ENCODE measurements around the gene ZNF670. TPM values are rescaled to one million over a fixed set of nuclear protein-coding genes. Genes with fewer than 3 reads are reported as not detected.
A peak's percentile ranks its signal among the peaks of the same experiment; 100 is the strongest.

Gene ZNF670
- total RNA-seq, 3 donors from 2014 or later = 1.9 to 3.4 (median 2.3) TPM

DNA sequence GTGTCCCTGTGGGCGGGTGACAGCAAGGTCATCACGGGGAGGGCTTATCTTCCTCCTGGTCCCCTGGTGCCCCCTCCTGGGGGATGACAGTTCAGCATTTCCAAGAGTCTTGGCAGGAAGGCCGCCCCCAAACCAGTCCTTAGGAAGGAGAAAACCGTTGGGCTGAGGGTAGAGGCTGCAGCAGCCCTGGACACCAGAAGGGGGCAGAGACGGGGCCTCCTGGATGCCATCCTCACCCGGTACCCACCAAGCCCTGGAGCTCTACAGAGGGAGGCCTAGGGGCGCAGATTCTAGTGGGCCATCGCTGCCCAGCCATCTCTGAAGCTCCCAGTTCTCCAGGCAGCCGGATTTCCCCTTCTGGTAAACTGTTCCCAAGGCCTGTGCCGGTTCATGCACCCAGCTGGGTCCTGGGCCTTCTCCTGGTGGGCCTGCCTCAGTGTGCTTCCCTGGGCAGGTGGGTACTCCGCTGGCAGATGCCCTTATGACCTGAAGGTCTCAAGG, 40.4 kb upstream of the ZNF670 start:
- Histone ChIP-seq H3K4me1 (ENCODE audit: low read depth) (no peaks in the 10 kb centered on the region), H3K4me3 (no peak overlapping the region), H3K36me3 (ENCODE audit: low read depth) (no peaks in the 10 kb centered on the region), H3K9me3 (no peaks in the 10 kb centered on the region)
- intact Hi-C loops (cut with DNase I, micrococcal nuclease) = no loop called here
- DNase-seq (no peak), ATAC-seq (peak; percentile 67)
- TF ChIP-seq, protein P1, sequence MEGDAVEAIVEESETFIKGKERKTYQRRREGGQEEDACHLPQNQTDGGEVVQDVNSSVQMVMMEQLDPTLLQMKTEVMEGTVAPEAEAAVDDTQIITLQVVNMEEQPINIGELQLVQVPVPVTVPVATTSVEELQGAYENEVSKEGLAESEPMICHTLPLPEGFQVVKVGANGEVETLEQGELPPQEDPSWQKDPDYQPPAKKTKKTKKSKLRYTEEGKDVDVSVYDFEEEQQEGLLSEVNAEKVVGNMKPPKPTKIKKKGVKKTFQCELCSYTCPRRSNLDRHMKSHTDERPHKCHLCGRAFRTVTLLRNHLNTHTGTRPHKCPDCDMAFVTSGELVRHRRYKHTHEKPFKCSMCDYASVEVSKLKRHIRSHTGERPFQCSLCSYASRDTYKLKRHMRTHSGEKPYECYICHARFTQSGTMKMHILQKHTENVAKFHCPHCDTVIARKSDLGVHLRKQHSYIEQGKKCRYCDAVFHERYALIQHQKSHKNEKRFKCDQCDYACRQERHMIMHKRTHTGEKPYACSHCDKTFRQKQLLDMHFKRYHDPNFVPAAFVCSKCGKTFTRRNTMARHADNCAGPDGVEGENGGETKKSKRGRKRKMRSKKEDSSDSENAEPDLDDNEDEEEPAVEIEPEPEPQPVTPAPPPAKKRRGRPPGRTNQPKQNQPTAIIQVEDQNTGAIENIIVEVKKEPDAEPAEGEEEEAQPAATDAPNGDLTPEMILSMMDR (IDR thresholded peaks at IDR 0.05) = peak; percentile 8

DNA sequence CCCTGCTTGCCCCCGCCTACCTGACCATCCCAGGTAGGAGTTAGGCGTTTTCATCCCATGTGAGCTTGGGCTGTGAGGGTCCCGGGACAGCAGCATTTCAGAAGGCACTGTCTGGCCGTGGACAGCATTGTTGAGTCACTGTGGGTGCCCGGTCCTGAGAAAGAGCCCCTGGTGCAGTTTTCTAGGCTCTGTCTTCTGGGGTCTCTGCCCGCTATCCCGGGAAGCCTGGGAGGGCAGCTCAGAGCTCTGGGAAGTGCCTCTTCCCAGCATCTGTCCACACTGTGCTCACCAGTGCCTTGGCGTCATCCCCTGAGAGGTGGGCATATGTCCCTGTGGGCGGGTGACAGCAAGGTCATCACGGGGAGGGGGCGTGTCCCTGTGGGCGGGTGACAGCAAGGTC, 36.9 kb upstream of the ZNF670 start:
- no peak for DNase-seq
- intact Hi-C loops (cut with DNase I, micrococcal nuclease) = no loop called here
- Histone ChIP-seq H3K9me3 (no peaks in the 10 kb centered on the region), H3K36me3 (ENCODE audit: low read depth) (no peaks in the 10 kb centered on the region), H3K4me1 (ENCODE audit: low read depth) (peaks cover 3% of the 10 kb centered on the region), H3K4me3 (no peak overlapping the region)
- no peak for ATAC-seq
- TF ChIP-seq, protein P1 (IDR thresholded peaks at IDR 0.05) = no peak

DNA sequence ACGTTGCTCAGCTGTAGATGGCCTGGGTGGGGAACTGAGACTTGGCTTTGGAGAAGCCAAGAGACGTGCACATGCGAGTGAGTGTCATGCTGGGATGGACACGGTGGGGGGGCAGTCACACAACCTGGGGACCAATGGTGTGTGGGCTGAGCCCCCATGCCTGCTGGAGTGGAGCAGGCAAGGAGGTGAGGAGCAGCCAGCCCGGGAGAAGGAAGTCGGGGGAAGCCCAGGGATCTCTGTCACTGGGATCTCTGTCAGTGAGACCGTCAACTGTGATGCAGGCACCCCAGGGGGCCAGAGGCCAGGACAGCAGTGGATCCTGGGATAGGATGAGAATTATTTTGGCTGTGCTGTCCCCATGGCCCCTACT, 36.5 kb upstream of the ZNF670 start:
- TF ChIP-seq, protein P1 (IDR thresholded peaks at IDR 0.05) = no peak
- Histone ChIP-seq H3K36me3 (ENCODE audit: low read depth) (no peaks in the 10 kb centered on the region), H3K9me3 (no peaks in the 10 kb centered on the region), H3K4me1 (ENCODE audit: low read depth) (peaks cover 5% of the 10 kb centered on the region), H3K4me3 (no peak overlapping the region)
- DNase-seq = no peak
- no peak for ATAC-seq
- intact Hi-C loops (cut with DNase I, micrococcal nuclease) = no loop called here

DNA sequence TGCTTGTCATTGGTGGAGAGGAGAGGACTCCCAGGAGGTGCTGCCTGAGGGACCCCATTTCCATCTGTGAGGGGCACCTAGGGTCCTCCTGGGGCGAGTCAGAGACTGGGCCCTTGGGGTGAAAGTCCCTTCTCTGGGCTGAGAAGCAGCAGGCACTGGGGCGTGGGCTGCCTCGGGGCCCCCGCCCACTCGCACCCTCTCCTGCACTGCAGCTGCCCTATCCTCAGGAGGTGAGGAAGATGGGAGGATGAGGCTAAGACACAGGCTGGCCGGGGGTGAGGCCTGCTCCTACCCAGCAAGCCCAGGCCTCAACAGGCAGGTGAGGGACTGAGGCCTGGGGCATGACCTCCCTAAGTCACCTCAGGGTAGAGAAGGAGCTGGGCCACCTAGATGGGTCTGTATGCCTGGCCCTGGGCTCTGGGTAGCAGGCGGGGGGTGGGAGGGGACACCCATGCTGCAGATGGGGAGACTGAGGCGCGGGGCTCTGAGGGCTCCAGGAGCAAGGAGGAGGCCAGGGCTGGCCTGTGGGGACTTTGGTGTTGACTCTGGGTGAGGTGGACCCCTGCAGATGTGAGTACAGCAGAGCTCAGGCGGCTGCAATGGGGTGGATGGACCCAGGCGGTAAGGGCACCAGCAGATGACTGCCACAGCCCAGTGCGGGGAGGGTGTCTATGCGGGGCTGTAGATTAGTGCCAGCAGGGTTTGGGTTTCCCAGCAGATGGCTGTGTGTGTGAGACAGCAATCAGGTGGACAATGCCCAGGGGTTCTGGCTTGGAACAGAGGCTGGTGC, 35.9 kb upstream of the ZNF670 start:
- intact Hi-C loops (cut with DNase I, micrococcal nuclease) = no loop called here
- no peaks in the 10 kb centered on the region for H3K9me3 ChIP-seq
- ATAC-seq (no peak), DNase-seq (no peak)
- no peak overlapping the region for H3K4me3 ChIP-seq
- peaks cover 5% of the 10 kb centered on the region for H3K4me1 ChIP-seq (ENCODE audit: low read depth)
- TF ChIP-seq, protein P1 (IDR thresholded peaks at IDR 0.05) = no peak
- H3K36me3 ChIP-seq (ENCODE audit: low read depth) = no peaks in the 10 kb centered on the region

DNA sequence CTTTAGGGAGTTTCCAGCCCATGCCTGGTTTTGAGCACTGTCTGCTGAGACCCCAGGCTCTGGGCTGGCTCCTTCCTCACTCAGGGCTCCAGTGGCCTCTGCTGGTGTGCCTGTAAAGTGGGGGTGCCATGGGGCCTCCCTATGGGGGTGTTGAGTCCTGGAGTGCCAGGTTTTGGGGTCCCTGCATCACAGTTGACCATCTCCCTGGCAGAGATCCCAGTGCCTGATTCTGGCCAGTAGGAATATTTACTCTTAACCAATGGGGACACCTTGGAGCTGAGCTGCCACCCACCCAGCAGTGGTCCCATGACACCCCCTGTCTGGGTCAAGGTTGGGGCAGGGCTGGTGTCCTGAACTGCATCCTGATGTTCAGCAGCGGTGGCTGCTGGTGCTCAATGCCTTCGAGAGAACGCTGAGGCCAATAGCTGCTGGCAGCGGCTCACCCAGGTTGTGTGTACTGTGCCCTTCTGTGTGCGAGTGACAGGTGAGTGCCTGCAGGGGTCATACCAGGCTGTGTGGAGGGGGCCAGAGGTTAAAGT, 35.2 kb upstream of the ZNF670 start:
- intact Hi-C loops (cut with DNase I, micrococcal nuclease) = no loop called here
- peaks cover 5% of the 10 kb centered on the region for H3K4me1 ChIP-seq (ENCODE audit: low read depth)
- no peaks in the 10 kb centered on the region for H3K36me3 ChIP-seq (ENCODE audit: low read depth)
- H3K9me3 ChIP-seq = no peaks in the 10 kb centered on the region
- H3K4me3 ChIP-seq = no peak overlapping the region
- no peak for ATAC-seq
- no peak for DNase-seq
- TF ChIP-seq, protein P1 (IDR thresholded peaks at IDR 0.05) = no peak
